Measurements from ENCODE around the gene TMCC1.

GRCh38 chr3:129688271-129688895, 205.1 kb downstream of the TMCC1 start:
- TF ChIP-seq GATA2 (IDR thresholded peaks at IDR 0.05; ENCODE audit: low read depth, low read length) (no peak), GATA3 (IDR thresholded peaks at IDR 0.05; ENCODE audit: low read depth, low read length) (no peak)

Data from SH-SY5Y (cell line).